GM12878 (cell line): ENCODE results near the gene PTCD1. TPM values are rescaled to one million over a fixed set of nuclear protein-coding genes. Genes with fewer than 3 reads are reported as not detected.

Experiments
- CREM ChIP-seq: IDR thresholded peaks from 2 replicates; pipeline ENCODE4 v1.6.1; 2014; ENCODE audit warnings: antibody characterized with exemption, low read depth
- IRF3 ChIP-seq: fragments of 450-650 bp; IDR thresholded peaks from 2 replicates; pipeline ENCODE4 v1.6.1; 2014; ENCODE audit warnings: mild to moderate bottlenecking
- MLLT1 ChIP-seq: fragments of 450-650 bp; IDR thresholded peaks from 2 replicates; pipeline ENCODE4 v1.6.1; 2016; ENCODE audit warnings: mild to moderate bottlenecking
- MTA2 ChIP-seq: fragments of 450-650 bp; IDR thresholded peaks from 2 replicates; pipeline ENCODE4 v1.6.1; 2016; ENCODE audit warnings: low read depth, mild to moderate bottlenecking, moderate library complexity
- PBX3 ChIP-seq: IDR thresholded peaks from 2 replicates; pipeline ENCODE4 v1.6.1; 2011; ENCODE audit warnings: mild to moderate bottlenecking, low read depth, low read length, moderate library complexity; ENCODE audit not compliant: insufficient replicate concordance
- POU2F2 ChIP-seq: IDR thresholded peaks from 3 replicates; pipeline ENCODE4 v1.6.1; 2011; ENCODE audit warnings: low read depth, mild to moderate bottlenecking, low read length, borderline replicate concordance
- REST ChIP-seq: IDR thresholded peaks from 2 replicates; pipeline ENCODE4 v1.6.1; 2012; ENCODE audit warnings: mild to moderate bottlenecking, low read depth, low read length
- RUNX3 ChIP-seq: IDR thresholded peaks from 2 replicates; pipeline ENCODE4 v1.6.1; 2012; ENCODE audit warnings: low read length, inconsistent platforms
- SREBF2 ChIP-seq: IDR thresholded peaks from 2 replicates; pipeline ENCODE4 v1.6.1; 2012; ENCODE audit warnings: mild to moderate bottlenecking, low read length
- ZBTB40 ChIP-seq: fragments of 450-650 bp; IDR thresholded peaks from 2 replicates; pipeline ENCODE4 v1.6.1; 2016; ENCODE audit warnings: mild to moderate bottlenecking, moderate library complexity, borderline replicate concordance
- ZNF687 ChIP-seq: fragments of 450-650 bp; IDR thresholded peaks from 2 replicates; pipeline ENCODE4 v1.6.1; 2017; ENCODE audit warnings: mild to moderate bottlenecking, moderate library complexity
- ZSCAN29 ChIP-seq: fragments of 450-650 bp; IDR thresholded peaks from 2 replicates; pipeline ENCODE4 v1.6.1; 2017; ENCODE audit warnings: mild to moderate bottlenecking, moderate library complexity
- polyA plus RNA-seq, 11 experiments: library from polyadenylated mRNA; depleted of rRNA in 4 of 11; unstranded in 6 of 11; stranded (reverse) in 5 of 11; fragments of >200 nt; fragmentation: Nextera tagmentation in 4 of 11; fragmentation: Illumina TruSeq in 1 of 11; extraction: Ambion mirVana in 4 of 11; extraction: Trizol in 1 of 11; gene quantifications; 1 replicate in 1 of 11; 2 replicates in 10 of 11; pipeline versions ENCODE4 v1.2.1 to v1.2.3, GENCODE V29; 2011 to 2016; ENCODE audit warnings: inconsistent platforms in 2 of 11, missing spikeins in 2 of 11, low read depth in 1 of 11
- total RNA-seq, 4 experiments: library from RNA; depleted of rRNA in 3 of 4; stranded (reverse); fragments of >200 nt in 3 of 4; fragmentation: Illumina TruSeq in 1 of 4; extraction: Trizol in 1 of 4; gene quantifications; 2 replicates each; pipeline versions ENCODE4 v1.2.1 to v1.2.3, GENCODE V29; 2013 to 2021

Gene PTCD1
- total and polyA plus RNA-seq, 10 of the 15 experiments (the other 5 are each of a cell fraction or from before 2014, with no cell fraction given): 0.26 to 9.7 (median 5.0) TPM

GRCh38 chr7:99408379-99409191 is 30.0 kb downstream of the PTCD1 start, which contains the start of the genes BUD31 and PDAP1 (continued):
- TF ChIP-seq REST (0 out of 2 replicates have a peak, but pooled peaks have one; percentile 17), RUNX3 (peak; percentile 73), SREBF2 (peak; percentile 60; the same call in 1 of the 2 replicates), ZSCAN29 (0 out of 2 replicates have a peak, but pooled peaks have one; percentile 25), MLLT1 (peak; percentile 76), ZNF687 (peak; percentile 20; the same call in 1 of the 2 replicates), MTA2 (peak; percentile 27; the same call in 1 of the 2 replicates), IRF3 (peak; percentile 69), POU2F2 (peak; percentile 66; the same call in 2 of the 3 replicates), CREM (peak; percentile 82), PBX3 (peak; percentile 4), ZBTB40 (peak; percentile 96)
